ENCODE data around the gene FKBP2.
A peak's percentile ranks its signal among the peaks of the same experiment; 100 is the strongest.

FKBP2 gene

DNA sequence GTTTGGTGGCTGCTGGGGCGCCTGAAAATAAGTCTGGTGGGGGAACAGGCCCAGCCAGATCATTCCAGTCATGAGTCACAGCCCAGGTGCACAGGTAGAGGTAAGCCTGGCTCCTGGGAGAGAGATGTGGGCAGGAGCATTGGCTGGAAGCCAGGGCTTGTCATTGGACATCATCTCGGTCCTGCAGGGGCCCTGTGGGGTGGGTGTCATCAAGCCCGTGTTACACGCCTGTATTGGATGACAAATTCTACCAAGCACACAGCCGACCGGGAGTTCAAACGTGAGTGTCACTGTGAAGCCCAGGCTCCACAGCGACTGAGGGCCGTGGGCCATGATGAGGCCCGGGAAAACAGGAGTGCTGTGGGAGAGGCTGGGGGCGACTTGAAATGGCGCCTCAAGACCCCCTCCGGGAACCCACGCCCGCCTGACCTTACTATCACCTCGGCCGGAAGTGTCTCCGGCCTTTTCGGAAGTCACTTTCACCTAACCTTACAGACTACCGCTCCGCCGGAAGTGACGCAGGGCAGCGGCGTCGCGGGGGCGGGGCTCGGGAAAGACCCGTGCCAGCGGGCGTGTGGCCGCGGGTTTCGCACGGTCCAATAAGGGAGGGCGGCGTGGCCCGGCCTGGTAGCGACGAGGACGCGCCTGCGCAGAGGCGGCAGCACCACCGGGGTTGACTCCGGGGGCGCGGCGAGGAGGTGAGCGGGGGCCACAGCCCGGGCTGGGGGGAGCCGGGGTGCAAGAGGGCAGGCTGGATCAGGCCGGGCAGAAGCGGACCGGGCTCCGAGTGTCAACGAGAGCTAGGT, at the start of gene FKBP2:
FKBP2 (plus strand) TSS at position 661 of the 806 bp plus-strand sequence. CDS start 1,293 bp downstream, outside the sequence.
- DNase-seq = peak; percentile 97

DNA sequence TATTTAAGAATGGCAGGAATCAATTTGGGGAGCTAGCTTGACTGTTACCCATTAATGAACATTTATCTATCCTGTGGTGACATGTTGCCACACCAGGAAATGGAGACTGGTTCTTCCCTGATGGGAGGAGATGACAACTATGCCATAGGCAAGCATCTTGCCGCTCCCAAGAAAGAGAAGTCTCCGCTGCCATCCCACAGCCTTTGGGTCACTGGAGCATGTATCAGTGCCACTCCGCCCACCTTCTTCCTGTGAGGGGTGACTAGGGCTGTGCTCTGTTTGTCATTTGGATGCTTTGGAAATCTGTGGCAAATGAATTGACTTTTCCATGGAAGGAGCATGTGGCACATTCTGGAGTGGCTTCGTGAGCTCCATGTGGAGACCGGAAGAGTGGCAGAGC, 48.5 kb upstream of the FKBP2 start:
- DNase-seq = no peak

DNA sequence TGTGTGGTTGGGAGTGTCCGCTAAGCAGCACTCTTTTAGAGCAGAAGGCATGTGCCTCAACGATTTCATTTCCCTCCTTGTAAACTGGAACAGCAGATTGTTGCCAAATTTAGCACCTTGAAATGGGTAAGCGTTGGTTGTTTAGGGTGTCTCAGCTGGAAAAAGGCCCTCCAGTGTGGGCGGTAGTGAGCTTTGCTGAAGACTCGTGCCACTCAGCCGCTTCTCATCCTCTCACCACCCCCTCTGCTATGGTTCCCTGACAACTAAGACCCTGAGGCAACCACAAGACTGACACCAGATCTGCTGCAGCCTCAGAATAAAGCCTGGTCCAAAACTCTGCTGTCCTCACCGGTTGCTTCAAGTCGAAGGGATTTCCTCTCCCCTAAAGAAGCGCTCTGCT, 44.3 kb upstream of the FKBP2 start:
- no peak for DNase-seq

DNA sequence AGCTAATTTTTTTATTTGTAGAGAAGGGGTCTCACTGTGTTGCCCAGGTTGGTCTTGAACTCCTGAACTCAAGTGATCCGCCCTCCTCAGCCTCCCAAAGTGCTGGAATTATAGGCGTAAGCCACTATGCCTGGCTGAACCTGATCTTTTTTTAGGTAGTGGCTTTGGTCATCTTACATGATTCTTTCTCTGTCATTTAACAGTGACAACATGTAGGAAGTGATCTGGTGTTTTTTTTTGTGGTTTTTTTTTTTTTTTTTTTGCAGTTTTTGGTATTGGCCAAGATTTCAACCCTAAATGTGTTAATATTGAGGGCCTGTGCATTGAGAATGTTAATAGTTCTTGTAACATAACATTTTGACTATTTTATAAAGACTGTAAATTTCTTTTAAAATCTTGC, 42.4 kb upstream of the FKBP2 start:
- DNase-seq = no peak

DNA sequence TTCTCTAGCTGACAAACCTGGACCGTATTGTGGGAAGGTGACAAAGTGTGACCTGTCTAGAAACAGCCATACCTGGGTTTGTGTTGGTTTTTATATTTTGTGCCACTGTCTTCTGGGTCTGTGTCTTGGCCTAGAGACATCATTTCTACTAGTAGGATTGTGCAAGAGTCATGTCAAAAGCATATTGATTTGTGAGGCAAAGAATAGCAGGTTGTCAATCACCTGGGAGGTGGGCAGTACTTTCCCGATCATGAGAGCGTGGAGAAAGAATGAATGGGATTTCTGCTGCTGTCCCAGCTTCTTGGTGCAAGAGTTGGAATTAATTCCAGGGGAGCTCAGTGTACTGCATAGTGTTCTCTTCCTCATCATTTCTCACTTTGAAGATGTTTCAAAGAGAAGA, 39.4 kb upstream of the FKBP2 start:
- no peak for DNase-seq

DNA sequence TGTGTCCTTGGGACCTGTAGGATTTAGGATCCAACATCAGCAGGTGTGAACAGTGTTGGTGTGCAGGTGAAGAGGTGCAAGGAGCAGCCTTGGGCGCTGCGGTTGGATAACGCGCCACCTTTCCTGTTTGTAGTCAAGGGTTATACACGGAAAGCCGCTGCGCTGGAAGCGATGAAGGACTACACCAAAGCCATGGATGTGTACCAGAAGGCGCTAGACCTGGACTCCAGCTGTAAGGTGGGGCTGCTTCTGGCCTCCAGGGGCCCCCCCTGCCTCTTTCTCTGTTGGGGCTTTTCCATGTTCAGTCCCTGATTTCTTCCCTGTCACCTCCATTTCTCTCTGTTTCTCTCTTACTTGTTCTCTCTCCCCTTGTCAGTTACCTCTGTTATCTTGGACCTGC, 37.9 kb upstream of the FKBP2 start:
- no peak for DNase-seq

DNA sequence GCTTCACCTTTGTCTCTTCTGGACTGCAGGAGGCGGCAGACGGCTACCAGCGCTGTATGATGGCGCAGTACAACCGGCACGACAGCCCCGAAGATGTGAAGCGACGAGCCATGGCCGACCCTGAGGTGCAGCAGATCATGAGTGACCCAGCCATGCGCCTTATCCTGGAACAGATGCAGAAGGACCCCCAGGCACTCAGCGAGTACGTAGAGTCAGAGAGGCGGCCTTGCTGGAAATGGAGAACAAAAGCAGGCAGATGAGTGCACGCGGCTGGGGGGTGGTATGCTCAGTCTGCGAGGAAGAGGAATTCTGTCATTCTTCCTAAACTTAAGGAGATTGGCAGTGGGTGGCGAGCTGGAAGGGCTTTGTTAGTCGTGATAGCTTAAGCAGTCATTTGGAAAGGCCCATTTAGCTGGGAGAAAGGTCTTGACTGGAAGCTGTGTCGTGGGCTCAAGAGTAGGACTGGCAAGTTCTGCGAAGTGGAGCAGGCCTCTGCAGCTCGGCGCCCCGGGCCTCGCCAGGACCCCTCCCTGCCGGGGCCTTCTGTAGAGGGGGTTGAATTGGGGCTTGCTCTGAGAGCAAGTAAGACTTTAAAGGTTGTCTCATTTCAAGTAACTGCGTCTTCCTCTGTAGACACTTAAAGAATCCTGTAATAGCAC, 37.3 kb upstream of the FKBP2 start:
- DNase-seq = no peak

DNA sequence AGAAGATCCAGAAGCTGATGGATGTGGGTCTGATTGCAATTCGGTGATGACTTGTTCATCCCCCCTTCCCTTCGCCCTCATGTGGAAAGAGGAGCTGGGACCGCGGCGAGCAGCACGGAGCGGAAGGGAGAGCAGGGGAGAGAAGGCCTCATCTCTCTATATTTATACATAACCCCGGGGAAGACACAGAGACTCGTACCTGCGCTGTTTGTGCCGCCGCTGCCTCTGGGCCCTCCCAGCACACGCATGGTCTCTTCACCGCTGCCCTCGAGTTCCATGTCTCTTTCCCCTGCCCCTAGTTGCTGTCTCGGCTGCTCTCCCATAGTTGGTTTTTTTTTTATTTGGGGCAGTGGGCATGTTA, 36.8 kb upstream of the FKBP2 start:
- DNase-seq = no peak

DNA sequence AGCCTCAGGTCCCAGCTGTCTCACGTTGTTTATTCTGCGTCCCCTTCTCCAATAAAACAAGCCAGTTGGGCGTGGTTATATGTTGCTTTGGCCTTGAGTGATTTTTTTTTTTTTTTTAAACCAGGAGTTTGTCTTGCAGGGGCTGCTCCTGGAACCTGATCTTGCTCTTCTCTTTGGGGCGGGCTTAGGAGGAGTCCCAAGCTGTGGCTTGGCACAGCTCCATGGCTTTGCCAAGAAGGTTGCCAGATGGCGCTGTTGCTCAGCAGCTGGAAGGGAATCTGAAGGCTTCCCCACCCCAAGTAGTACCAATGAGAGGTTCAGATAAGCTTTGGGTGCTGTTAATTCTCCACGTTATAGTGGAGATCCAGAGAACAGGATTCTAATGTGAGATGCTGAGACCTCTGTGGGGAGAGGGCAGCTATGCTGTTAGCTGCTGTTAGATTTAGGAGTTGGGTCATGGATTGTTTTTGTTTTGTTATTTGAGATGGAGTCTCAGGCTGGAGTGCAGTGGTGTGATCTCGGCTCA, 36.4 kb upstream of the FKBP2 start:
- peak; percentile 74 for DNase-seq

DNA sequence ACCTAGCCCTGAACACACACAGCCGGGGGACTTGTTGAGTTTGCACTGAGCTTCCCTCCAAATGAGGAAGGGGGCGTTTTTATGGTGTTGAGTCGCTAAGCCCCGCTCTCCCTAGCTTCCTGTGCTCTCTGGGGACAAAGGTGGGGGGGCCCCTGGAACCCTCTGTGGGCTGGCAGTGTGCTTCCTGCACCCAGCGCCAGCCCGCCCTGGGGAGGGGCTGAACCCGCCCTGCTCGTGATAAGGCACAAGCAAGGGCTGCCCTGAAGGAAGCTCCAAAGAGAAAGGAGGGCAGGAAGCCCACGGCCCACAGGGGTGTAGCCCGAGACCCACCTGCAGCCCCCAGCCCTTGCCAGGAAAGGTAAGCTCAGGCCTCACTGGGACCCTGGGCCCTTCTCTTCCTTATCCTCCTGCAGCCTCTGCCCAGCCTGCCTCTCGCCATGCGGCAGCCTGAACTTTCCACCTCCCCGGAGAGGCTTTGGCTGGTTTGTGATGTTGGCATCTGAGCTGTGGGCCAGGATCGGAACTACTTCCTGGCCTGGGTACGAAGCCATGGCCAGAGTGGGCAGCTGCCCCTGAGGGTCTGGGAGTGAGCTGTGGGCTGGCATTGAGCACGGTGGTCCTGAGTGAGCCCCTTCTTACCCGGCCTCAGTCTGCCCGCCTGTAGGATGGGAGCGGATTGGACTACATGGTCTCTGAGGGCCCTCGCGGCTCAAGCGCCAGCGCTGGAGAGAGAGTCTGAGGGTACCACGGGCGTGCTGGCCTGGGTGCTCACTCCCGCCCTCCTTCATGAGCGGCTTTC, 34.2 kb upstream of the FKBP2 start, which contains the start of gene FERMT3:
FERMT3 (plus strand) TSS at position 265 of the 799 bp plus-strand sequence. CDS start 644 bp downstream, outside the sequence.
- peak; percentile 83 for DNase-seq

DNA sequence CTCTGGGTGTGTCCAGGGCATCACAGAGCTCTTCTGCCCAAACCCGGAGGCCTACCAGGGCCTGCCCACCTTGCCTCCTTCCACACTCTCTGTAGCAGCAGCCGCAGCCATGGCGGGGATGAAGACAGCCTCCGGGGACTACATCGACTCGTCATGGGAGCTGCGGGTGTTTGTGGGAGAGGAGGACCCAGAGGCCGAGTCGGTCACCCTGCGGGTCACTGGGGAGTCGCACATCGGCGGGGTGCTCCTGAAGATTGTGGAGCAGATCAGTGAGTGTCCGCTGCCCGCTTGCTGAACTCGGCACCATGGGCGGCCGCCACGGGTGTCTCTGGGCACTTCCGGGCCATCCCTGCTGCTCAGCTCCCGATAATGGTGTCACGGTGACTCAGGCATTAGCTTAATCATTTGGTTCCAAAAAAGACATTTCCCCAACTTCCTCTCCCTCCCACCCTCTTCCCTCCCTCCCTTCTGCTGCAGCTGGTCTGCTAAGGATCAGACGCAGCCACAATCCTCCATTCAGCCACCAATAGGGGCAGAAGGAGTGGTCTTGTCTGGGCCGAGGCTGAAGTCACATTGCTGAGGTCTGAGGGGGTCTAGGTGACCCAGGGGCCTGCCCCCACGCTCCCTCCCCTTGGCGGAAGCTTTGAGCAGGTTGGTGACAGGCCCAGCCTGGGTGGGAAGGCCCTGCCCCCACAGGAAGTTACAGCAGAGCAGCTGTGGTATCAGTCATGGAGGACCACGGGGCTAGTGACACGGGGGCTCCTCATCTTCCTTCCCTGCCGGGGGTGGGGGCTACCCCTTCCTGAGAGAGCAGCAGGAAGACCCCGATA, 33.4 kb upstream of the FKBP2 start:
- peak; percentile 88 for DNase-seq

DNA sequence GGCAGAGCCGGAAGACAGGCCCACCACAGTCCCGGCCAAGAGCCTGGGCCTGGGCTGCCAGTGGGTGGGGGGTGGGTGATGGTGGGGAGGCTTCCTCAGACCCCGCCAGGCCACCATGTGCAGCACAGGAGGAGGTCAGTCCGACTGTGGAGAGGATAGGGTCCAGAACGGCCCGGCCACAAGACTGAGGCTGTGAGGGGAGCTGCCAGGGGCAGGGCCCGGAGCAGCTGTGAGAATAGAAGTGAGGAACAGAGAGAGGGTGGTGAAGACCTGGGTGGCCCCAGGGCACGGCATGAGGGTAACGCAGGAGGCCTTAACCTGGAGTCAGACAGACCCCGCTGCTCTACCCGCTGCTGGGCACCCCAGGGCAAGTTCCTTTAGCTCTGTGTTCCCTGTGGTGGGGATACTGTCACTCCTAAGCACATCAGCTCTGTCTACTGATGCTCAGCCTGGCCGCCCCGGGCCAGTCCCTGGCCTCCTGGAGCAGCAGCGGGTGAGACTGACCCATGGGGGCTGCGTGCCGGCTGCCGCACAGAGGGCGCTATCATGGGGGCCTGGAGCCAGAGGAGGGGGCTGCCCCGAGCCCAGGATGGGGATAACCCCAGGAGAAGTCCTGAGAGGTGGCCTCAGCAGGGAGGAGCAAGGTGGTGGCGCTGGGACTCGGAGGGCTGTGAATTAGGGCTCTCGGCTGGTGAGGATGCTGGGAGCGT, 32.7 kb upstream of the FKBP2 start:
- DNase-seq = no peak

DNA sequence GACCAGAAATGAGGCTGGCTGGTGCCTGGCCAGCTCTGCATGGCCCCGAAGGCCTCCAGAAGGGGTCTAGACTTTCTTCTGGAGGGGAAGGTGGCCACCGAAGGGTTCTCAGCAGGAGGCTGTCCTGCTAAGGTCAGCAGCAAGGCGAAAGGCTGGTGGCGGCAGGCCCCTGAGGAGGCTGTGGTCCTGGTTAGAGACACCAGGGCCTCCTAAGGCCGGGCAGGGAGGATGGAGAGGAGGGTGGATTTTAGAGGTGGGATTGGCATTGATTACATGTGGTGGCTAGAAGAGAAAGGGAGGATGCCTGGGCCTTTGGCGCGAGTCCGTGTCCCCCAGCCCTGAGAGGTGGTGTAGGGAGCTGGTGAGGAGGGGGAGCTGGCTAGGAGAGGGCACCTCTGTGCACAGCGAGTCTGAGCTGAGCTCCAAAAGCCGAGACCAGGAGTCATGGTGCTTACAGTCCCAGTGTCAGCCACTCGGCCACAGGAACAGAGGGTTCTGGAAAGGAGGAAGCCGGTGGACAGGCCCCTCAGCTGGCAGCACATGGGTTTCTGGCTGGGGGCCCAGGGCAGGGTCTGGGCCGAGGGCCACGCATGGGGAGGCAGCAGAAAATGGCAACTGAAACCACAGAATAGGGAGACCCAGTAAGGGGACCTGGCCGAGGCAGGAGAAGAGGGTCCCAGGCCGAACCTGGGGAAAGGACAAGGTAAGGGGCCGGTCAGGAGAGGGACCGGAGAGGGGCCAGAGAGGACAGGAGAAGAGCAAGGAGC, 31.9 kb upstream of the FKBP2 start:
- DNase-seq = no peak

DNA sequence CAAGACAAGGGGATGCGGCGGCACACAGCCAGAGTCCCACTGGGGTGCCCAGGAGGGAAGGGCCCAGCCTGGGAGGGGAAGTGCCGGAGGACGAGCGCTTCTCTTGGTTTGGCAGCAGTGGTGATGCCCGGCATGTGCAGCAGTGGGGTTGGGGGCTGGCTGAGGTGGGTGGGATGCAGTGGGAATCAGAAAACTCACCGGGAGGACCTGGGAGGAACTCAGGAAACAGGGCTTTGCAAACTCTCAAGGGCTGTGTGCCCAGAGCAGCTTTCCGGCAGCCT, 31.4 kb upstream of the FKBP2 start:
- no peak for DNase-seq

DNA sequence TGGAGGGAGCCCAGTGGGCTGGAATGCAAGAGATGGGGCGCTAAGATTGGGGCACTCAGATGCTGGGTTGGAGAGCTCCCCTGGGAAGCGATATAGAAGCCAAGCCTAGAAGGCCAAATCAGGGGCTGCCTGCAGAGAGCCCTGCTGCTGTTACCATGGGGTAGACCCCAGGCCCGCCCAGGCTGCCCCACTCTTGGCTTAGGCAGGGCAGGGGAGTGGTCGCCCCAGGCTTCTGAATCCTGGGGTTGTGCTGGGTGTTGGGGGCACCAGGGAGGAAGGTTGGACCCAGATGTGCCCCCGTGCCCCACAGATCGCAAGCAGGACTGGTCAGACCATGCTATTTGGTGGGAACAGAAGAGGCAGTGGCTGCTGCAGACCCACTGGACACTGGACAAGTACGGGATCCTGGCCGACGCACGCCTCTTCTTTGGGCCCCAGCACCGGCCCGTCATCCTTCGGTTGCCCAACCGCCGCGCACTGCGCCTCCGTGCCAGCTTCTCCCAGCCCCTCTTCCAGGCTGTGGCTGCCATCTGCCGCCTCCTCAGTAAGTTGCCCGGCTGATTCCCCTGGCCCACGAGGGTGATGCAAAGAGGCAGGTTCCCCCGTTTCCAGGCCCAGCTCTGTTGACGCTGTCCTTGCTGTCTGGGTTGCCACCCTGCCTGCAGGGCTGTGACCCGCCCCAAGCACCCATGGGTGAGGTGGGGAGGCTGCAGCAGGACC, 30.4 kb upstream of the FKBP2 start:
- DNase-seq = no peak

DNA sequence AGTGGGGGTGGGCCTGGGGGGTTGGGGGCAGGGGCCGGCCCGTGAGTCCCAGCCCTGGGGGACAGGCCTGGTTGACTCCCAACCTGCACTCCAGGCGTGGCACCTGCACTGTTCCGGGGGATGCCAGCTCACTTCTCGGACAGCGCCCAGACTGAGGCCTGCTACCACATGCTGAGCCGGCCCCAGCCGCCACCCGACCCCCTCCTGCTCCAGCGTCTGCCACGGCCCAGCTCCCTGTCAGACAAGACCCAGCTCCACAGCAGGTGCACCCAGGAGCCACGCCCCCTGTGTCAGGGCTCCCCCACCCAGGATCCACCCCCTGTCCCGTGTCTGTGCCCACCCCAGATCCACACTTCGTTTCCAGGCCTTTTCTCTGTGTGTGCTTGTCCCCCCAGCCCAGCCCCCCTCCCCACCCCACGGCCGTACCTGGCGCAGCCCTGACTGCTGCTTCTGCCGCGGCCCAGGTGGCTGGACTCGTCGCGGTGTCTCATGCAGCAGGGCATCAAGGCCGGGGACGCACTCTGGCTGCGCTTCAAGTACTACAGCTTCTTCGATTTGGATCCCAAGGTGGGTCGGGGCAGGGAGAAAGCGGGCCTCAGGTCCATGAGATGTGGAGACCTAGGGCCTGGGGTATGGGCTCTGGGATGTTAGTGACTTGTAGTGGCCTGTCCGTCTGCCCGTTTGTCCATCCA, 29.6 kb upstream of the FKBP2 start:
- no peak for DNase-seq

DNA sequence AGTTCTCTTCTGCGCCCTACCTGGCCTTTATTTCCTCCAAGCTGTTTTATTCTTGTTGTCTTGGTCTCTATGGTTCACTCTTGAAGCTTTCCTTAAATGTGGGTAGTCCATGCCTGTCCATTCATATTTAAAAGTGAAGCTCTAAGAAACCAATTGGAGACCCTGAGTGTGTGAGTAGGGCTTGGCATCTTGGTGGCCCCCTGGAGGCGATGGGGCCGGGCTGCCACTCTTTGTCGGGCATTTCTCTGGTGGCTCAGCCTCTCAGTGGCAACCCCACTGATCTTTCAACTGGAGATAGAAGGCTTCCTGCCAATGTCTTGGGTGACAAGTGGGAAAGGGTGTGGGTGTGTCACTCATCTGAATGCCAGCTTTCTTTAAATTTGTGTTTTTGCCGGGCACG, 24.0 kb upstream of the FKBP2 start:
- DNase-seq = no peak

DNA sequence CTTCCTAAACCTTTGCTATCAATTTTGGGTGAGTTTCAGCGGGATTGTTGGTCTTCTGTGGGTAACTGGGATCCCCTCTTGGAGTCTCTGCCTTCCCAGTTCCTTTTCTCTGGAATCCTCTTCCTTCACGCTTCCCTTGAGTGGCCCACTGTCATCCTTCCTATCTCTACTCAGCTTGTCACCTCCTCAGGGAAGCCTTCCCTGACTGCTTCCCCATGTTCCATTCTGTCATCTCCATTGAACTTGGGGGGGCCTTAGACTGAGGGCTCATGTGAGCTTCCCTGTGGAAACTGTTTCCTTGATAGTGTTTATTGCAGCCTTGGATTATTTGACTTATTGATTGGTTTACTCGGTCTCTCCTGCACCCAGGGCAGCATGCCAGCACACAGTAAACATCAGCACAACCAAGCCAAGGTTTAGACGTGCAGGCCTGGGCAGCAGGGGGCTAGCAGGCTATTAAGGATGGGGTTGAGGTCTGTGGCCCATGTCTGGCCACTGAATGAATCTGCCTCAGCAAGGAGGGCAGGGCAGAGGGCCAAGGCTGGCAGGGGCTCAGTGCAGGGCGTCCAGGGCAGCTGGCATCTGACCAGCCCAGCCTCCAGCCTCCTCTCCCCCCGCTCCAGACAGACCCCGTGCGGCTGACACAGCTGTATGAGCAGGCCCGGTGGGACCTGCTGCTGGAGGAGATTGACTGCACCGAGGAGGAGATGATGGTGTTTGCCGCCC, 22.1 kb upstream of the FKBP2 start:
- no peak for DNase-seq

DNA sequence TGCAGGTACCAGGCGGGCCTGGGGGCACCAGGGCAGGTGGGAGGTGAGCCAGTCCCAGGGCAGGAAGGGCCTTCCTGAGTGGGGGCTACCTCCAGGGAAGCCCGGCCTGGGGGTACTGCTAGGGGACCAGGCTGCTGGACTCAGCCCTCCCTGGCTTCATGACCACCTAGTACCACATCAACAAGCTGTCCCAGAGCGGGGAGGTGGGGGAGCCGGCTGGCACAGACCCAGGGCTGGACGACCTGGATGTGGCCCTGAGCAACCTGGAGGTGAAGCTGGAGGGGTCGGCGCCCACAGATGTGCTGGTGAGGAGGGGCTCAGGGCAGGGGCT, 21.6 kb upstream of the FKBP2 start:
- no peak for DNase-seq
